HUDEP-2 (cell line): ENCODE measurements around the gene RNF150.

Experiments
- DNase-seq, 76 experiments: peaks; one replicate each; lab custom pipeline; 2025; ENCODE audit not compliant: unreplicated experiment in 76 of 76; lab: John Stamatoyannopoulos, UW

RNF150 gene

DNA sequence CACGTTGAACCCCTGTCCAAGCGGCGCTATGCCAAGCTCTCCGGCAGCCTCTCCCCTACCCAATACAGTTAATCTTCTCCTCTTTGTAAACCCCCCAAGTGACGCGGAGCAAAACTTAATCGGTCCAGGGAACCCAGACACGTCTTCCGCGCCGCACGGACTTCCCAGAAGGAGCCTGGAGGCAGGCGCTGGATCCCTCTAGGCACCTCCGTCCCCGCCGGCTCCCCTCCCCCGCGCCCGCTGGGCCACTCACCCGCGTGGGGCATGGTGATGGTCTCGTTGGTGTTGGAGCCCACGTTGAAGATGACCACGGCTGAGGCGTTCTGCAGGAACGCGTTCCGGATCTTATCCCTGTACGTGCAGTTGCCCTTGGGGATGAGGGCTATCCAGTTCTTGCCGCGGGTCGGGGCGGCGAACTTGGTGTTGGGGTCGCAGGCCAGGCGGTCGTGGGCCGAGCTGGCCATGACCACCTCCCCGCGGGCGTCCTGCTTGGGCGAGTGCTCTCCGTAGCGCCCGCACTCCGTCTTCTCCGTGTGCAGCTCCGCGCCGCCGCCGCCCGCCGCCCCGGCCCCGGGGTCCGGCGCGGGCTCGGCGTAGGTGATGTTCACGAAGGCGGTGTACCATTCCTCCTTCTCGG, 1.1 kb downstream of the RNF150 start:
- no peak for DNase-seq

DNA sequence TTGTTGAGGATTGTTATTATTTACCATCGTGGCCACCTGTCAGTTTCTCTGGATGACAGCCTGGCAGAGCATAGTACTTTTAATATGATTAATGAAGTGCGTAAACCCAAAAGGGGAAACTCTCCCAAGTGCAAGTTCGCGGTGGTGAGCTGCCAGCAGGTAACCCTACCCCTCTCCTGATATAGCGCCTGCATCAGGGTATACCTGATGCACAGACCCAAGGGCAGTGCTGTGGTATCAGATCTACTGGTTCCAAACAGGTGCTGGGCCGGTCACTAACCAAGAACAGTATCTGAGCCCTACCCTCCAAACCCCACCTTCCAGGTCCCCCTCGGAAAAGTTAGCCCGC, 1.6 kb downstream of the RNF150 start:
- no peak for DNase-seq

DNA sequence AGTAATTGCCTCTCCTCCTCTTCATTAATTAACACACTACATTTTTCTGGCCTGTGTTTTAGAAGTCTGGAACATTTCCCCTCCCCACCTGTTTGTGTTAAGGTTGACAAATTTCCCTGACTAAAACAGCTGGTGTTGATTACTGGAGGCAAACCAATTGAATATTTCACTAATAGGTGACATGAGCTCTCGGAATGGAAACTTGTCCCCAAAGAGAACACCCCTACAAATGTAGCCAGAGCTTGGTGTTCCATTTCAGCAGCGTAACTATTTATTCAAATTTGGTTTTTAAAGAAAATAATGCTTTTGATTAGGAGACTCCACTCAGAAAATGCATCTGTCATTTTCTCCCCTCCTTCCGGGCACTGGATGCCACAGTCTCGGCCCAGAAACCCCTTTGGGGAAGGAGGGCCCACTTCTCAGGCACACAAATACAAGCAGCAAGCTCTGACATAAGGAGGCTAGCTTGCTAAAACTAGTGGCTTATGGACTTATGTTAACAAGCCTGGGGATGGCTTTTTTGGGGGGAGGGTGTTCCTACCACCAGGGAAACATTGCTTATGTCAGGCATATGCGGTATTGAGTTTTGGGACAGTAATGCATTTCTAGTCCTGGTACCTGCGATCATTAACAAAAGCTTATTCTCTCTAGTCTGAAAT, 2.2 kb downstream of the RNF150 start:
- DNase-seq, result no peak

DNA sequence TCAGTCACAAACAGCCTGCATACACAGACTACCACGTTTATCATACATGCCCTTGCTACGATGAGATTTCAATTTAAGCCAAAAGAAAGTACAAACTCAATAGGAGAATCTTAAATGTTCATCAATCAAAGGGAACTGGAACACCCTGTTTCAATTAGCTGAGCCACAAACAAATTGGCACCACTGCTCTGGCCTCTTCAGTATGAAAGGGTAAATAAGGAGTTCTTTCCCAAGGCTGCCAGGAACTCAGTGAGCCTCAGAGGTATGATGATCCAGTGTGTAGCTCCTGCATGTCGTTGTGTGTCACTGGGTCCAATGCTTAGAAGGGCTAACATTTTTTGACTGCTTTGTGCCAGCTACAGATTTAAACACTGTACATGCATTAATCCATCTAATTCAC, 5.4 kb downstream of the RNF150 start:
- no peak for DNase-seq

DNA sequence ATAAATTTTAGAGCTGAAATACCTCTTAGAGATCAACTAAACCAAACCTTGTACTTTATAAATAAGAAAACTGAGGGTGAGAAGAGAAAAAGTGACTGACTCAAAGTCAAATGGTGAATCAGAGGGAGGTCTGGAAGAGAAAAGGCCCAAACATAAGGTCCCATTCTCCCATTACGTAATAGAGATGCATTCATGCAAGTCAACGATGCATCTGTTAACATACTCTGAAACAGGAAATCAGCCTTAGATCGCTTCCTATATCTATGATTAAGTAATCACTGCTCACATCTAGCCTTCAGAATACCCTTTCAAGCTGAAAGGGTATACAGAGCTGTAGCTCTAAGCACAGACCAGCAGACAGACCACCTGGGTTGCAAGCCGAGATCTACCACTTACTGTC, 6.5 kb downstream of the RNF150 start:
- DNase-seq, result no peak

DNA sequence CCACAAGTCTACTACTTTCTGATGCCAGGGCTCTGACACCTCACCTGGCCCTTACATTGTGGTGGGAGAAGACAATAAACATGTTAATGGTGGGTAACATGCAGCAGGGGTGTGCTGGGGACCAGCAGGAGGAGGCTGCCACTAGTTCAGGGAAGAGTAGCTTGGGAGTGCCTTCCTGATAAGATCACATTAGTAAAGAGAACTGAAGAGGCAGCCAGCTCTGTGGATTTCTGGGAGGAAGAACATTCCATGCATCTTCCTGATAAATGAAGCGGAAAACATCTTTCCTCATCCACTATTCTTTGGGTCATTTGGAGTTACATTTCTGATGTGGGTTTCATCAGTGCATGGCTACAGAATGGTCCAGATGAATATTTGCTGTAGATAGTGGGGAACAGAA, 9.0 kb downstream of the RNF150 start:
- DNase-seq, result no peak

DNA sequence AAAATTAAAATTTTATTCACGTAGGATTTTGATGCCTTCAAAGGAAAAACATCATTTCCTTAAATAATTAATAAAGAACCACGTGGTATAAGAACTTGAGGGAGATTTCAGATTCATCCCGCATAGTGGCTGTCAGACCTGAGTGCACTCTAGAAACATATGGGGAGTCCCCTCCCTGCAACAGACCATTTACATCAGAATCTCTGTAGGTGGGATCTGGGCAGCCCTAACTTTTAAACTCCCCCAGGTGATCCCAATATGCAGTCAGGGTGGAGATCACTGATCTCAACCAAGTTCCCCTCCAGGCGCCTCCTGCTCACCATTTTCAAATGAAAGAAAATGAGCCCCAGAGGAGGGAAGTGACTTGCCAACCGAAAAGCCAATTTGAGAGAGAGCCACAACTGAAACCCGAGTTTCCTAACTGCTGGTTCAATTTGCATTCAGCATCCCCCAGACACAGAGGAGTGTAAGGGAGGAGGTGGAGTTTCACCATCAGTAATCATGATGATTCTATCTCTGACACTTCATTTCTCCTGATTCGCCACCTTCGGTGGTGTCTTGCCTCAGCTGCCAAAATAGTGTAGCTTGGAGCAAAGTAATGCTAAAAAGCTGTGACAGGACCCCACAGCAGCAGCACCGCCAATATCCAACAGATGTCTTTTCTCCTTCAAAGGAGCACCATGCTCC, 11.4 kb downstream of the RNF150 start:
- no peak for DNase-seq

DNA sequence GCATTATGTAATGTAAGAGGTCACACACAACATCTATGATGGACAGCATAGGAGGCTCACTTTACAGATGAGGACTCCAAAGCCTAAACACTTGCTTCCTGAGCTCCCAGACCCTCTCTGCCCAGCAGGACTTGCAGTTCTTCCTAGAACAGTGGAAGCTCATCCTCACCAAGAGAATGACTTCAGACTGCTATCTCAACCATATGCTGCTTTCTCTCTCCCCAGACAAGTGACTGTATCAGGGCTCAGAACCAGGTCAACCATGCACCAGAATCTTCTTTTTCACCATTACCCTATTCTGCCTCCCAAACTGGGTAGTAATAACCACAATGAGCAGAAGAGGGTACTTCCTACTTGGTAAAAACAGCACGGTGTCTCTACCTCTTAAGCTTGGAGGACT, 12.2 kb downstream of the RNF150 start:
- no peak for DNase-seq

DNA sequence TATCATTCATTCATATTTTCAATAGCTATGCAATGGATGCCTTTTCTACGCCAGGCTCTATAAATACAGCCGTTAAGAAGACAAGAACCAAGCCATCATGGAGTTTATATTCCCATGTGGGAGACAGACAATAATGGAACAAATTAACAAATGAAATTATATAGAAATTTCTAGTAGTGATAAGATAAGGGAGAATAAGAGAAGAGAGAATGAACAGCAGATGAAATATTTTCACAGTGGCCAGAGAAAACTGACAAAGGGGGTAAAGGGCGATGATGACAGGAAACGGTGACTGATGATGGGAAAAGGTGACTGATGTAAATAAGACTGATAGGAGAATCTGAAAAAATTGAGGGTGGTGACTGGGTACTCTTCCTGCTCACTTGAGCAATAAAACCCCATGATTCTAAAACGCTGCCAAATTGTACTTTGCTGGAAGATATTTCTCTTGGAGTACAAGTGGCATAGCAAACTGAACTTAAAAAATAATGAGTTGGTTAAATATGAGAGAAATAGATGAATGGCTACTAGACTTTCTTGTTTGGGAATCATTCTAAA, 13.2 kb downstream of the RNF150 start:
- DNase-seq, result no peak

DNA sequence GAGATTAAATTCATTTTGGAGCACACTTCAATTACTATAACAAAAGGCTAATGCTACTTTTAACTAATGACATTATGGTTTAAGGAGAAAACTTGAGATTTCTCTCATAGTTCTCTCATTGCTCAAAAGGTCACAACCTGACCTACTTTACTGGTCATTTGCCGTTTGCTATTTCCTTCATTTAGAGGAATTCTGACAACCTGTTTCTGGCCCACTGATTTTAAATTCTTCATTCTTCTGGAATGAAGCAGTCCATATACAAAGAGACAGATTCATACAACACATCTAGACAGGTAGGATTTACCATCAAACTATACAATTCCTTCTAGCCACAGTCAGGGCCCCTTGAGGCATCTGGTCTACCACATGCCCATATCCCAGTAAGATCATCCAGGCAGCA, 14.2 kb downstream of the RNF150 start:
- no peak for DNase-seq

DNA sequence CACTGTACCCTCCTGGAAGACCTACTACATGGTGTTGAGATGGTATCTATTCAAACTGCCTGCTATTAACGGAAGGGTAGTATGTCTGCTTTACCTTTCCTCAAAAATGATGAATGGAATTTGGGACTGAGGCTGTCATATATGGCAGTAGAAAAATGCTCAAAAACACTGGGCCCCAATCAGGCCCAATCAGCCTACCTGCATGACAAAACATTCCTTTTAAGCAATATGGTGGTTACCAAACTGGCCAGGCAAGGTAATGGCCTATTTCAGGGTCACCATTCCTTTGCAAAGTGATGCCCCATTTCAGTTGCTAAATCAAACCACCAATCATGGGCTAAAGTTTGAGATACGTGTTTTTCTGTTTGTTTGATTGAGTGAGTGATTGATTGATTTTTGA, 14.9 kb downstream of the RNF150 start:
- DNase-seq, result no peak

DNA sequence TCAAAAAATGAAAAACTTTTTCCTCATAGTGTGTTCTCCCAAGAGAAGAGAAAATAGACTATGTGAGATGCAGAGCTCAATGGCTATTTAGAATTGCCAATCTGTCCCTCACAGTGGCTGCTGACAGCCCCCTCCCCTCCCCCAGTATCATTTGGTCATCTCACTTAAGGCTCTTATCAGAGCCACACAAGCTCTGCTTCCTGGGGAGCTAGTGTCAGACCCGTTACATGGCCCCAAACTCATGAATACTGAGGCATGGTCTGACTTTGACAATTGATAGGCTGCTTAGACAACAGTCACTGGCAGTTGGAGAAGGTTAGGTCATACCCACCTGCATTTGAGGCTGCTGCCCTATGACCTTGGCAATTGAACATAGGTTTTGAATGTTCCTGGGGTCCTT, 15.3 kb downstream of the RNF150 start:
- peak in 2 of 76 experiments; percentile 1 to 24 for DNase-seq

DNA sequence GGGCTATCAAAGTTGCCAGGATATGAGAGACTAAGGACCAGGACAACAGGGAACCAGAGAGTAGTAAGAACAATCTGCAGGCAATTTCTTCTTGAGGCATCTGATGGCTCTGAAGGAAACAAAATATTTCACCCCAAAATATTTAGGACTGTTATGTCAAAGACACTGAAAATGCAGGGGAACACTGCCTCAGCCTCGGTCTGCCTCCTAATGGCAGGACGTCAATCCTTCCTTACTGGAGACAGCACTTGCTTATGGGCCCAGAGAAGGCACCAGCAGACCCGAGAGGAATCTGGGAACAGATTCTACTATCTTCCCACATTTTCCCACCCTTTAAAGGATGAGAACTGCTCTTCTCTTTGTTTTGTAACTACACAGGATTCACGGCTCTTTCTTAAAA, 23.3 kb downstream of the RNF150 start:
- no peak for DNase-seq

DNA sequence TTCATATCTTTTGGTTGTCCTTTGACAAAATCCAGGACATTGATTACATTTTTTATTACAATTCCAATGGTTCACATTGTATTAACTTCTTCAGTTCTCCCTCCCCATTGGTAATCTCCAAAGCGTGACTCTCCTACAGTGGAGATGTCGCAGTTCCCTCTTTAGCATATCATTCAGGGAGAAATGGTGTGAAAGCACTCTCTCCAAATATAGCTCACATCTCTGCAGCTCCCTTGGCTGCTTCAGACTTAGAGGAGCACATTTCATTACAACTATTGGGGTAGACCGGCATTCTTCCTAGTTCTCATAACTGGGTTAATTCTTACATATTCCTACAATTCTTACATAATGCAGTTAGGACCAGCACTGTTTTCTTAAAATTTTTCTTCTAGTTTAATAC, 25.3 kb downstream of the RNF150 start:
- no peak for DNase-seq

DNA sequence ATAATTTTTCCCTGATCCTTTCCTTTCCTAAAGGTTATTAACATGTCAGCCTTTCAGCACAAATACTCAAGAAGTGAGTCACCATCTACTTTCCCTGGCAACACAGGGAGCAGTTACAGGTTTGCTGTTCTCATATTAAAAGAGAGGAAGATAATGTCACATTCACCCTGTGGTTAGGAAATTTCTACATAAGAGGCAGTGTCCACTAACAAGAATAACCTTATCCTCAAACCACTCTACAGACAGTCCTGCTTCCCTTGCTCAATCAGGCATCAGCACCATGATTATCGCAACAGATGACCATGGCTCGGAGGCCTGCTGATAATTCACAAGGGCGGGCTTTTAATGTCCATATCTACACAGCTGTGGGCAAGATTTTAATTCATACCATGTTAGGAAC, 30.9 kb downstream of the RNF150 start:
- DNase-seq, result no peak

DNA sequence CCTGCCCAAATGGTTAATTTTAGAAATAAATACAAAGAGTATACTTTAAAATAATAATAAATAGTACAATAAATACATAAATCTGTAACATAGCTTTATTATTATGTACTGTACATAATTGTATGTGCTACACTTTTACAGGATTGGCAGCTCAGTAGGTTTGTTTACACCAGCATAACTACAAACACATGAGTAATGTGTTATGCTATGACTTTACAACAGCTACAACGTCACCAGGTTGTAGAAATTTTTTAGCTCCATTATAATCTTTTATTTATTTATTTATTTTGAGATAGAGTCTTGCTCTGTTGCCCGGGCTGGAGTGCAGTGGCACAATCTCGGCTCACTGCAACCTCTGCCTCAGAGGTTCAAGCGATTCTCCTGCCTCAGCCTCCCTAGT, 31.8 kb downstream of the RNF150 start:
- no peak for DNase-seq

DNA sequence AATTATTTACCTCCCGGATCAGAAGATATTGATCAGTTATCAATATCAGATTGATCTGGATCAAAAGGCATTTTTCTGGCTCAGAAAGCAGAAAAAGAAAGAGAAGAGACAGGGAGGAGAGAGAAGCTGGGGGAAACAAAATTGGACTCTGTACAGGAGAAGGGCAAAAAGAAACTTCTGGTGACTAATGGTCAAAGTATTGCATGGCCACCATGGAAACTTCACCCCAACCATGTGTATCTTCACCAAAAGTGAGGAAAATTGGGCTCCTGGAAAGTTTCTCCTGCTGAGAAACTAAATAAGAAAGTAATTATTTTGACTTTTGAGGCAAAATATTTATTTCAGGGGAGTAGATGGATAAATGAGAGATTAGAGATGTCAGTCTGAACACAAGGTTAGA, 33.9 kb downstream of the RNF150 start:
- no peak for DNase-seq

DNA sequence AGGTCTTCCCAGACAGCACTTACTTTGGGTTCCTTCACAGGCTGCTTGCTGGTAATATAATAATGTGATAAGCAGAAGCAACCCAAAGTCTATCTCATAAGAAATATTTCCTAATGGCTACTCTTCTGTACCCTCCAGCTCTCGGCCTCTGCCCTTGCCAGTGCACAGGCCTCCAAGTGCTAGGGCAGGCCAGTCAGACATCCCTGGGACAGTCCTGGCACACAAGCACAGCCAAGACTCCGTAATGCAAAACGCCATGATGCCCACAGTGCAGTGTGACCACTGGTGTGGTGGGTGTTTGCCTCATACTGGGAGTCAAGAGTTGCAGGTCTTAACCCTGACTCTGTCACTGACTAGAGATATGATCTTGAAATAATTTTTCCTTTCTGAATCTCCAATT, 35.1 kb downstream of the RNF150 start:
- DNase-seq, result no peak

DNA sequence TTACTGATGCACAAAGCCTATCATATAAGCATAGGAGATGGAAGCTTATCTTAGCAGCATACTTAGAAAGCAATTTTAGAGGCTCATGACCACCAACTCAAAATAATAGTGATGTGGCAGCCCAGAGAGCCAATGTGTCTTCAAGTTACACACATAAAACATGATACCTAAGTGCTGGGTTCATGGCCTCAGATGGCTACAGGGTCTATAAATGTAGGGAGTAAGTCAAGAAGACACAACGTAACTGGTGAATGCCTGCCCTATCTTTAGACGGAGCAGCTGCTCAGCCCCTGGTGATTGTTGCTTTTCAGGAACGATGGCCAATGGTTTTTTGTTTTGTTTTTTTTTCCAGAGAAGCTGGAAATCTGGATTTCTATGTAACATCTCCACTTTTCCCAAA, 42.8 kb downstream of the RNF150 start:
- no peak for DNase-seq

DNA sequence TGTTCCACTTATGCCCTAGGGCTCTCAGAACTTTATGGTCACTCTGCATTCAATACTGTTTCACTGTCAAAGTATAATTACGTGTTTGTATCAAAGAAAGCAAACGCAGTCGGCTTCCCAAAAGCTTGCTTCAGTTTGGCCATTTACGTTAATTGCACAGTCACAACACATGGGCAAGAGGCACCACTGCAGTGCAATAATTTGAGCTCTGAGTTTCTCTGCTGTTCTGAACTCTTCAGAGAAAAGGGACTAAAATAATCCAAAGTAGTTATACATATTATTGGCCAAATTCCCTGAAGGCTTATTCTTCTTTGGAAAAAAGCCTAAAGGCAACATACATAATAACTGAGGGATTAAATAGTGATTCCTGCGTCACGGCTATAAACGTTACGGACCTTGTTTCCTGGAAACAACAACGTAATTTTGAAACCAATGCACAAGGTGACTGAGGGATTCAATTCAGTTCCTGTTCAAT, 51.3 kb downstream of the RNF150 start:
- DNase-seq, result no peak

DNA sequence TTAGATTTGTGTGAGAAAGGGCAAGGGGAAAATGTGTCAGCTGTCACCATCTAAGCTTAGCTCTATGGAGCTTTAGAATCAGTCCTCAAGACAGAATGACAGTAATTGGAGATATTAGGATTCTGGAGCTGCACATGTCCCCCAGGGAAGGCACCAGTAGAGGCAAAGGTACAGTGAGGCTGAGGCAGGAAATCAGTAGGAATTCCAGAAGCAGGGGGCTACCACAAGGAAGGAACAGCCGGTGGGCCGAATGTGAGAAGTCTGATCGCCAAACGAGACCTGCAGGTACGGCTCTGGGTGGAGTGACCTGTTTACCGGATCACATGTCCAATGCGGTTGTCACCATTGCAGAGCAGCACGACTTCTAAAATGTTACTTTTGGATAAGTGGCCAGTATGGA, 52.6 kb downstream of the RNF150 start:
- DNase-seq, result no peak

DNA sequence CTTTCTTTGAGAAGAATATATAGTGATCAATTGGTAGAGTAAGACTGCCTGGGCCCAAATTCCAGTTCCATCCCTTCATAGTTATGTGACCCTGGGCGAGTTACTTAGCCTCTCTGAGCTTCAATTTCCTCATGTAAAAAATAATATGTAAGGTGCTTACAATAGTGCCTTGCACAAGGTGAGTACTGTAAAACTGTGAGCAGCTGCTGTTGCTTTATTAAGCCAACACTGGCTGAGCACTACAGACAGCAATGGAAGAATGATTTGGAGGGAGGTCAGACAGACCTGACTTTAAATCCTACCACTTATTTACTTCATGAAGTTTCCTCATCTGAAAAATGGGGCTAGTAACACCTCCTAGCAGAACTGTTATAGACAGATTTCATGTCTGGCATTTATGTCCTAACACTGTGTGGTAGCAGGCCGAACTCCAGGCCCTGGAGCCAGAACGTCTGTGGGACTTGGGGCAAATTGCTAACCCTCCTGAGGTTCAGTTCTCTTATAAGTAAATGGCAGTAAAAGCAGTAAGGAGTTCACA, 53.8 kb downstream of the RNF150 start:
- no peak for DNase-seq
